HL-60 (cell line): ENCODE results near the gene ZFPL1.

Source experiments
- CTCF ChIP-seq: IDR thresholded peaks from one replicate; pipeline ENCODE4 v1.5.1; 2011; ENCODE audit warnings: low read length, control low read depth, inconsistent platforms; ENCODE audit not compliant: insufficient read depth
- POLR2AphosphoS5 ChIP-seq: IDR thresholded peaks from 2 replicates; pipeline ENCODE4 v1.6.1; 2012; ENCODE audit warnings: low read depth
- REST ChIP-seq: IDR thresholded peaks from 2 replicates; pipeline ENCODE4 v1.6.1; 2012; ENCODE audit warnings: low read depth; ENCODE audit not compliant: insufficient replicate concordance
- SPI1 ChIP-seq: IDR thresholded peaks from 2 replicates; pipeline ENCODE4 v1.6.1; 2012; ENCODE audit warnings: low read depth, mild to moderate bottlenecking, borderline replicate concordance

- TF ChIP-seq POLR2AphosphoS5 (no peak), CTCF (no peak), SPI1 (no peak), REST (no peak)
These were observed 5.6 kb downstream of the ZFPL1 start for GRCh38 chr11:65089621-65090020.
